Progenitor cell of endocrine pancreas (in vitro differentiated cells): ENCODE results near the gene CRHR1. TPM values are rescaled to one million over a fixed set of nuclear protein-coding genes. Genes with fewer than 3 reads are reported as not detected.

Experiments
- DNase-seq: peaks from one replicate; pipeline ENCODE4 v3.0.0; 2021; ENCODE audit warnings: low spot score; ENCODE audit not compliant: unreplicated experiment
- H3K27ac Mint-ChIP-seq: 2 replicates; pipeline ENCODE4 v1.8.0; 2021; ENCODE audit warnings: mild to moderate bottlenecking, moderate library complexity, mixed read lengths
- H3K27me3 Mint-ChIP-seq: 2 replicates; pipeline ENCODE4 v1.8.0; 2021; ENCODE audit warnings: mixed read lengths
- H3K36me3 Mint-ChIP-seq: 2 replicates; pipeline ENCODE4 v1.8.0; 2022; ENCODE audit warnings: mixed read lengths; ENCODE audit not compliant: insufficient read depth
- H3K4me1 Mint-ChIP-seq: 2 replicates; pipeline ENCODE4 v1.8.0; 2021; ENCODE audit warnings: low read depth, mixed read lengths
- H3K4me3 Mint-ChIP-seq: 2 replicates; pipeline ENCODE4 v1.8.0; 2021; ENCODE audit warnings: low read depth, mild to moderate bottlenecking, moderate library complexity, mixed read lengths
- H3K9me3 Mint-ChIP-seq: 2 replicates; pipeline ENCODE4 v1.8.0; 2021; ENCODE audit warnings: low read depth, mixed read lengths
- CTCF ChIP-seq: fragments of 200-600 bp; sonication (generic); IDR thresholded peaks from one replicate; pipeline ENCODE4 v1.5.0; 2021; ENCODE audit warnings: antibody characterized with exemption, mild to moderate bottlenecking; ENCODE audit not compliant: unreplicated experiment
- total RNA-seq: library from RNA; stranded (reverse); gene quantifications from 2 replicates; pipeline ENCODE4 v1.2.1, GENCODE V29; 2021

CRHR1 gene
- total RNA-seq, 1 donor from 2014 or later, result not detected

- no peaks in the 10 kb centered on the region for H3K9me3 Mint-ChIP-seq
- no peak for TF ChIP-seq CTCF
- peaks cover 29% of the 10 kb centered on the region for H3K27me3 Mint-ChIP-seq
- no peak overlapping the region for H3K27ac Mint-ChIP-seq
- DNase-seq, result no peak
- no peaks in the 10 kb centered on the region for H3K36me3 Mint-ChIP-seq
- H3K4me3 Mint-ChIP-seq, result no peak overlapping the region
- peaks cover 3% of the 10 kb centered on the region for H3K4me1 Mint-ChIP-seq
Measured at GRCh38 chr17:45867171-45867570, 83.1 kb downstream of the CRHR1 start.

GRCh38 chr17:45867702-45868101, 83.6 kb downstream of the CRHR1 start:
- H3K27ac Mint-ChIP-seq, result no peak overlapping the region
- H3K36me3 Mint-ChIP-seq, result no peaks in the 10 kb centered on the region
- H3K27me3 Mint-ChIP-seq, result peaks cover 28% of the 10 kb centered on the region
- TF ChIP-seq CTCF, result no peak
- H3K4me3 Mint-ChIP-seq, result no peak overlapping the region
- DNase-seq, result no peak
- no peaks in the 10 kb centered on the region for H3K9me3 Mint-ChIP-seq
- peaks cover 3% of the 10 kb centered on the region for H3K4me1 Mint-ChIP-seq

DNA sequence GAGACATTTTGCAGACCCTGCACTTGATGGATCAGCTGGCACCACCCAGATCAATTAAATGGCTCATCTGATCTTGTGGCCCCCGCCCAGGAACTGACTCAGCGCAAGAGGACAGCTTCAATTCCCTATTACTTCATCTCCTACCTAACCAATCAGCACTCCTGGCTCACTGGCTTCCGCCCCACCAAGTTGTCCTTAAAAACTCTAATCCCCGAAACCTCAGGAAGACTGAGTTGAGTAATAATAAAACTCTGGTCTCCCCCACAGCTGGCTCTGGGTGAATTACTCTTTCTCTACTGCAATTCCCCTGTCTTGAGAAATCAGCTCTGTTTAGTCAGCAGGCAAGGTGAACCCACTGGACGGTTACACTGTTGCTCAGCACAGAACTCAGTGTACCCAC, 84.2 kb downstream of the CRHR1 start:
- Mint-ChIP-seq H3K36me3 (no peaks in the 10 kb centered on the region), H3K27me3 (peaks cover 28% of the 10 kb centered on the region), H3K27ac (no peak overlapping the region), H3K9me3 (no peaks in the 10 kb centered on the region), H3K4me1 (peaks cover 3% of the 10 kb centered on the region), H3K4me3 (no peak overlapping the region)
- no peak for DNase-seq
- TF ChIP-seq CTCF, result no peak

DNA sequence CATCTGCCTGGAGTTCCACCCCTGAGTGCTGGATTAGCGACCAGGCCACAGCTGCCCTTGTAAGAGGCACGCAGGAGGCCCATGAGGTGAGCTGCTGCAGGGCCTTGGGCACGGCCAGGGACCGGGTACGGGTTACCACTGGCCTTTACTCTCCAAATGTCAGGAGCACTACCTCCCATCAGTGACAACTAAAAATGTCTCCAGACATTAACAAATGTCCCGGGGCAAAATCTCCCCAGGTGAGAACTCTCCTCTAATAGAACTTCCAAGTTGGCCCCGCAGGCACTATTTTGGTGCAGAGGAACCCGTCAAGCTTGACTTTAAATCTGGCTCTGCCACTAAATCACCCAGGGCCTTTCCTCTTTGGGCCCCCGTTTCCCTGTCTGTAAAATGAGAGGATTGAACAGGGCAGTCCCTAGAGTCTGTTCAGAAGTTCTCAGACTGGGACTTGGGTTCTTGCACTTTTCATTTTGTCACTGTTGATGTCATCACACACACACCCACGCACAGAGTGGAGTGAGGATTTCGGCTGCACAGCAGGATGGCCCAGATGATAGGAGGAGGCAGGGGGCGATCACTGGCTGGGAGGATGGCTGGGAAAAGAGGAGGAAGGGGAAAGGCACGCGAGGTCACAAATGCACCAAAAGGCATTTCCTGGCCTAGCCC, 85.7 kb downstream of the CRHR1 start:
- TF ChIP-seq CTCF, result no peak
- Mint-ChIP-seq H3K9me3 (no peaks in the 10 kb centered on the region), H3K27ac (no peak overlapping the region), H3K4me1 (peaks cover 3% of the 10 kb centered on the region), H3K36me3 (no peaks in the 10 kb centered on the region), H3K27me3 (peaks cover 20% of the 10 kb centered on the region), H3K4me3 (no peak overlapping the region)
- DNase-seq, result no peak

GRCh38 chr17:45870342-45870974, 86.3 kb downstream of the CRHR1 start:
- peaks cover 19% of the 10 kb centered on the region for H3K27me3 Mint-ChIP-seq
- no peak overlapping the region for H3K27ac Mint-ChIP-seq
- H3K4me1 Mint-ChIP-seq, result peaks cover 3% of the 10 kb centered on the region
- H3K4me3 Mint-ChIP-seq, result no peak overlapping the region
- no peaks in the 10 kb centered on the region for H3K9me3 Mint-ChIP-seq
- no peak for DNase-seq
- TF ChIP-seq CTCF, result no peak
- H3K36me3 Mint-ChIP-seq, result no peaks in the 10 kb centered on the region
